Activated naive CD4-positive, alpha-beta T cell treated with Interleukin-2 at 50 U/mL for 16 hours (primary cell): ENCODE measurements around the gene RP9.

Experiments
- DNase-seq: peaks from one replicate; pipeline ENCODE4 v3.0.0-alpha.2; 2020

RP9 gene, protein sequence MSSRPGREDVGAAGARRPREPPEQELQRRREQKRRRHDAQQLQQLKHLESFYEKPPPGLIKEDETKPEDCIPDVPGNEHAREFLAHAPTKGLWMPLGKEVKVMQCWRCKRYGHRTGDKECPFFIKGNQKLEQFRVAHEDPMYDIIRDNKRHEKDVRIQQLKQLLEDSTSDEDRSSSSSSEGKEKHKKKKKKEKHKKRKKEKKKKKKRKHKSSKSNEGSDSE

GRCh38 chr7:33109005-33109757 lies at the start of gene RP9:
RP9 (minus strand) TSS chr7:33109404; CDS start chr7:33109372, 32 bp downstream.
- DNase-seq: peak; percentile 82

DNA sequence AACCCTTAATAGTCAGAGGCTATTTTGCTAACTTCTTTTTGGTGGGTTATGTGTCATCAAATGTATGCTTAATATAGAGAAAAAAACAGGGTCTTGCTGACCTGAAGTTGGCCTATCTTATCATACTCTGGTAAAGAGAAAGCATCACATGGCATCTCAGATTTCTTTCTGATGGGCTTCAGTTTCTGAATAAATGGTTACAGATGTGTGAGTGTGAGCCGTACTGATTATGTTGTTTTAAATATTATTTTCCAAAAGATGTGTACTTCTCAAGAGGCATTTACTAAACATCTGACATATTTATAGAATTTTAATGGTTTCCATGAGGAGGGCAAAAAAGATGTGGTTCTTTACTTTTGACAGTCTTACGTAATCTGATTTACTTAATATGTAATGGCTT lies 48.6 kb upstream of the RP9 start:
- DNase-seq: no peak

DNA sequence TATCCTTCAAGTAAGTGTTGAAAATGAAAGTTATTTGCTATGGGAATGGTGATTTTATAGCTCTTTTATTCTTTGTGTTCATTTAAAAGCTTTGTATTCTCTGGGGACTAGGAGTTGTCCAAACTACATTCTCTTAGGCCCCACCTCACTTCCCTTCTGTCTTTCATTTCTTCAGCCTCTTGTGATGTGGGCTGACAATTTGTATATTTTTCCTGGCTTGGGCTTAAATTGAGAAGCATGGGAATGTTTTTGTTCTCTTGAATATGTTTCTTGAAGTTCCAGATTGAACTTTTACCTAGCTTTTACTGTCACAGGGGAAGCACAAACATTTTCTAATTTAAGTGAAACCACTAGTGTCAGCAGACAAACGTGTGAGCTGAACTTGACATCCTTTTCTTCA lies 48.1 kb upstream of the RP9 start:
- DNase-seq: no peak

GRCh38 chr7:33156441-33156840 lies 47.2 kb upstream of the RP9 start:
- no peak for DNase-seq

- no peak for DNase-seq
These were observed 46.6 kb upstream of the RP9 start for GRCh38 chr7:33155811-33156210.

DNA sequence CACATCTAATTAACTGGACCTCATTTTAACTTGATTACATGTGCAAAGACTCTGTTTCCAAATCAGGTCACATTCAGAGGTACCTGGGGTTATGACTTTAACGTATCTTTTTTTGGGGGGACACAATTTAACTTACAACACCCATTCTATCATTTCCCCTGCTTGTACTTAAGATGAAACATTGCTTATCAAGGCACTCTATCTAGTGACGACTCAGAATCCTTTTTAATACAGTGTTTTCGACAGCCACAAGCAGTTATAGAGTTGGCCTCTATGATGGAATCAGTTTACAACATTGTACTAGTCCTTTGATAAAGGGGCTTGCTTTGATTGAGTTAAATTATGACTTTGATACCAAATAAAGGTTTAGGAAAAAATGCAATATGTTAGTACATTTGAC lies 42.9 kb upstream of the RP9 start:
- no peak for DNase-seq

DNA sequence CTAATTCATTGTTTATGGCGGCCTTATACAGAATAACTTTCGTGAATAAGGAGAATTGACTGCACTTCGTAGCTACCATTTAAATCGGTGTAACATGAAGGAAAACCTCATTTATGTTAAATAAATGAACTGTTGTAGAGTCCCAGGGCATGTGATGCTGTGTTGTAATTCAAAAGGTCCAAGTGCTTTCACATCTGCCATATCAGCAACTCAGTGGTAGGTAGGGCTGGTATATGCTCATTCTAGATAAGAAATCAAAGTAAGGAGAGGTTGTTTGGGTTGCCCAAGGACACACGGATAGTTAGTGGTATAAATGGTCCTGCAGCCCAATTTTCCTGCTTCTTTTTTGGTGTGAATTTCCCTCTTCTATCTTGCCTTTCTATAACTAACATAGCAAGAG lies 36.0 kb upstream of the RP9 start:
- DNase-seq: no peak

DNA sequence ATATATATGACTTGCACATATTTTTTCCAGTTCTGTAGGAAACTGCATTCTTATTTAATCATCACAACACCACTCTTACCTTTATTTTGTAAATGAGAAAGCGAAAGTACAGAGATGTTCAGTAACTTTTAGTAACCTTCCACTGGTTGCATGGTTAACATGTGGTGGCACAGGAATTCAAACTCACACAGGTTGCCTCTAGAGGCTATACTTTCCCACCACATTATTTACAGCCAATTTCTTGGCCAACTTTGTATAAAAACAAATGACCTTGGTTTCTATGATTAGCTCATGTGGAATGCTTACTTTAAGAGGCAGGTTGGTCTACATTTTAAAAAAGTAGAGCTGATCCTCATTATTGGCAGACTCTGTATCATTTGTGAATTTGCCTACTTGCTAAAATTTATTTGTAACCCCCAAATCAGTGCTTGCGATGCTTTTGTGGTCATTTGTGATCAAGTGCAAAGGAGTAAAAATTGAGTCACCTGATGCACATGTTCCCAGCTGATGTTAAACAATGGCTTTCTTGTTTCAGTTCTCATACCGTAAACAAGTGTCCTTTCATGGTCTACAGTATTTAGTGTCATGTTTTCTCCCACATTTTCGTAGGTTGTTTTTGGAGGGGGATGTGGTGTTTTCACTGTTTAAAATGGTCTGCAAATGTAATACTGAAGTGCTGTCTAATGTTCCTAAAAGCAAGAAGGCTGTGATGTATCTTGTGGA lies 35.0 kb upstream of the RP9 start:
- no peak for DNase-seq

DNA sequence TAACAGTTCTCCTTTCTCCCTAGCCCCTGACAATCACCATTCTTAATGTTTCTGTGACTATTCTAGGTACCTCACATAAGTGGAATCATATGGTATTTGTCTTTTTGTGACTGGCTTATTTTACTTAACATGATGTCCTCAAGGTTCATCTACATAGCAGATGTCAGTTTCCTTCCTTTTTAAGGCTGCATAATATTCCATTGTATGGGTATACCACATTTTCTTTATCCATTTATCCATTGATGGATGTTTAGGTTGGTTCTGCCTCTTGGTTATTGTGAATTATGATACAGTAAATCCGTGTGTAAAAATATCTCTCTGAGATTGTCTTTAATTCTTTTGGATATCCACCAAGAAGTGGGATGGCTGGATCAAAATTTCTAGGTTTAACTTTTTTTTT lies 33.4 kb upstream of the RP9 start:
- DNase-seq: no peak

DNA sequence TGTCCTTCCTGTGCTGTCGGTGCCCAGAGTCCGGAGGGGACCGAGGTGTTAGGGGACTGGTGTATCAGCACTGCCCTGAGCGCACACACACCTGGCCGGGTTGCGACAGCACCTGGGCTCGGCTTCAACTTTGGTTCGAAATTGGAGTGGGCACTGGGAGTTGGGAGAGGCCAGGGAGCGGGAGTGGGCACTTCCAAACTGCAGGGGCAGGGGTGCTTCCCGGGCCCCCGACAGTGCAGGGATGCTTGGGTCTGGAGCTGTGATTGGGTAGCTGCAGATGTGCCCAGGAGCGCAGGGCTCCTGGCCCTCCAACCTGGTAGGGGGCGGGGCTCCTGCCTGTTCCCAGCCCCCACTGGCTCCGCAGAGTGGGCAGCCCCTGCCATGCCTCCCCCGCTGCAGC lies 27.9 kb upstream of the RP9 start:
- DNase-seq: no peak

GRCh38 chr7:33130184-33130583 lies 21.0 kb upstream of the RP9 start:
- DNase-seq: no peak

DNA sequence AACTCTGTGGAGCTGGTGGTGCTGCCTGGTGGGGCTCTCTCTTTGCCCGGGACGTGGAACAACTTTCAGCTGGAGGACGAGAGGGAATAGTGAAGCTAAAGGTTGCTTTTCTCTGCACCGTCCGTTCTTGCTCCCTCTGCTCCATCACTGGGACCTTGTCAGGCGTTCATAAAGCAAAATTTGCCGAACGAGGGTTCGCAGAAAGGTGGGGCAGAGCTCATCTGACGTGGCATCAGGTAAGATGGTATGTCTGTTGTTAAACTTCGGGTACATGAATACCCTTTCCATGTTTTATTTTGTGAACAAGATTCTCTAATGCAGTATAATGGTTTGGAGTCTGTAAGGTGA lies 20.6 kb upstream of the RP9 start:
- no peak for DNase-seq

GRCh38 chr7:33128990-33129805 lies 20.0 kb upstream of the RP9 start, which contains the start of gene BBS9:
BBS9 (plus strand) TSS chr7:33129564; CDS start chr7:33146253, 16,689 bp downstream.
- DNase-seq: peak; percentile 94

DNA sequence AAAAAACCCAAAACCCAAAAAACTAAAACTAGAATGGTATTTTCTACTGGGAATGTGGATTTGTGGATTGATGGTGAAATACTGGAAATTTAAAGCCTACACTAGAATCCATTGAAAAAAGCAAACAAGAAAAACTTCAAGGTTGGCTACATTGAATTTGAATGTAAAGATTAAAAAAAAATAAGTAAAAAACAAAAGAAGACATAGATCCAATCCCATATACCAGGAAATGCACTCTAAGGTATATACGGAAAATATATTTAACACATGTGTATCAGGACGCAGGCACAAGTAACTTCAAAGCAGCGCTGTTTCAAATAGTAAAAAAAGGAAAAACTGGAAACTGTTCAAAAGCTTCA lies 19.4 kb upstream of the RP9 start:
- no peak for DNase-seq

- DNase-seq: no peak
These were observed 17.9 kb upstream of the RP9 start for GRCh38 chr7:33127085-33127484.

GRCh38 chr7:33118383-33118782 lies 9.2 kb upstream of the RP9 start:
- no peak for DNase-seq

DNA sequence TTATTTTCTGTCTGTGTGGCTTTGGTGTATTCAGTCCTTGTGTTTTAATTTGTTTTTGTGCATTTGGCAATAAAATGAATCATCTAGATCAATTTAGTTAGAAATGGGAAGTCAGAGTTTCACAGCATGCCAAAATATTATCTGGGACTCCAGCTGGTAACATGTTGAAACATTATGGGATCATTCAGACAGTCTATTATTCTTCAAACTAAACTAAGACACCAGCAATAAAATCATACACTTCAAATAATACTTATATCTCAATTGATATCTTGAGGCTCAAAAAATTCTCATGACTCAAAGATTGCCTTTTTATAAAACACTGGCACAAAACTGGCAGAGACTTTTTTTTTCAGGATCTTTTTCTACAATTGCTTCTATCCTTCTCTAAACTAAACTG lies 5.8 kb upstream of the RP9 start:
- no peak for DNase-seq

DNA sequence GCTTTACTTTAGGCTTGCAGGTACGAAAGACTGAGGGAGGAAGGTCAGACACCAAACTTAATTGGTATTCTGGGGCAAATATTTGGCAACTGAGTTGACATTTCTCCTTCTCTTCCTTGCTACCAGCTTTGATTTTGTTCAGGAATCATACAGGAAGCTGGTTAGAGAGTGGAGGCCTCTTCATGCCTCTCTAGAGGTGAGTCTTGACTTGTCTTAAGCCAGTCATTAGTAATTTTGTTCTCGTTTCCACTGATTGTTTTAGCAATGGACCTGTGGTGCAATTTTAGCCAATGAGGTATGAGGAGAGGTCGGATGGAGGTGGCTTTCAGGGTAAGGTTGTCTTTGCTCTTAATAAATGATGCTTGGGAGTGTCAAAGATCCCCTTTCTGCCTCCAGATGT lies 2.4 kb upstream of the RP9 start:
- DNase-seq: no peak

DNA sequence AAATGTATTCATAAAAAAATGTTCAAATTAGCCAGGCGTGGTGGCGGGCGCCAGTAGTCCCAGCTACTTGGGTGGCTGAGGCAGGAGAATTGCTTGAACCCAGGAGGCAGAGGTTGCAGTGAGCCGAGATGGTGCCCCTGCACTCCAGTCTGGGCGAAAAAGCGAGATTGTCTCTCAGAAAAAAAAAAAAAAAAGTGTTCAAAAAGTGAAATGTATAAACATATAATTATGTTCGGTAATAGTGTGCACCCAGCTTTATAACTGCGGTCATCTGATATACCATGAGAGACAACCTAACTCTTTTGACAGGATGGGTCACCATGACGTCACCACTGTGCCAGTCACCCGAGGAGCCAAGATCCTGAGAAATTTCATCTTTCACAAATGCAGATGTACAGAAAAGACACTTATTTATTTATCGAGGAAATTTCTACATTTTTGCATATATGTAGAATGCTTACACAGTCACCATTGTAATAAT lies 594 bp upstream of the RP9 start:
- no peak for DNase-seq

GRCh38 chr7:33108554-33109004 lies 625 bp downstream of the RP9 start:
- peak; percentile 29 for DNase-seq

GRCh38 chr7:33107136-33108066 lies 1.8 kb downstream of the RP9 start:
- DNase-seq: no peak

GRCh38 chr7:33101906-33102305 lies 7.3 kb downstream of the RP9 start:
- no peak for DNase-seq
